HG03095 (cell line): Measurements from ENCODE around the gene TSPO.
"Not testable (repeated sequence)": the region's sequence is repeated elsewhere in the genome, so short reads cannot be mapped to it uniquely, and the experiment has no call there.

Experiments
- ATAC-seq: cut with Tn5 transposase; IDR thresholded peaks from one replicate; pipeline ENCODE4 v1.9.1; 2021; ENCODE audit warnings: moderate library complexity; ENCODE audit not compliant: unreplicated experiment

TSPO gene

GRCh38 chr22:43129426-43130425 lies 21.6 kb upstream of the TSPO start:
- no peak for ATAC-seq

- ATAC-seq, result no peak
Measured at GRCh38 chr22:43131773-43132501, 19.4 kb upstream of the TSPO start.

GRCh38 chr22:43133401-43133800 lies 18.0 kb upstream of the TSPO start:
- ATAC-seq, result no peak

- ATAC-seq, result no peak
Measured at GRCh38 chr22:43134553-43134952, 16.8 kb upstream of the TSPO start.

- ATAC-seq, result no peak
Measured at GRCh38 chr22:43135565-43135964, 15.8 kb upstream of the TSPO start.

GRCh38 chr22:43136255-43136654 lies 15.1 kb upstream of the TSPO start:
- ATAC-seq, result no peak

- no peak for ATAC-seq
Measured at GRCh38 chr22:43136801-43137200, 14.6 kb upstream of the TSPO start.

- peak; percentile 55 for ATAC-seq
Measured at GRCh38 chr22:43142880-43143562, 8.3 kb upstream of the TSPO start, which contains the start of gene MCAT. TSS of gene MCAT (minus strand) at chr22:43143398. CDS start at chr22:43143348, 50 bp downstream.

- ATAC-seq, result no peak
Measured at GRCh38 chr22:43144949-43145348, 6.4 kb upstream of the TSPO start.

GRCh38 chr22:43145371-43145770 lies 6.0 kb upstream of the TSPO start:
- ATAC-seq, result not testable (repeated sequence)

GRCh38 chr22:43146332-43146731 lies 5.0 kb upstream of the TSPO start:
- ATAC-seq, result not testable (repeated sequence)

- ATAC-seq, result no peak
Measured at GRCh38 chr22:43147821-43148220, 3.5 kb upstream of the TSPO start.

- ATAC-seq, result no peak
Measured at GRCh38 chr22:43148581-43148980, 2.8 kb upstream of the TSPO start.

- ATAC-seq, result no peak
Measured at GRCh38 chr22:43150731-43151206, 590 bp upstream of the TSPO start.

- no peak for ATAC-seq
Measured at GRCh38 chr22:43152003-43152356, 621 bp downstream of the TSPO start.

- no peak for ATAC-seq
Measured at GRCh38 chr22:43152357-43153071, 1.2 kb downstream of the TSPO start.

- no peak for ATAC-seq
Measured at GRCh38 chr22:43153899-43154298, 2.5 kb downstream of the TSPO start.

GRCh38 chr22:43154887-43155536 lies 3.7 kb downstream of the TSPO start:
- no peak for ATAC-seq

GRCh38 chr22:43155789-43156188 lies 4.4 kb downstream of the TSPO start:
- ATAC-seq, result no peak

GRCh38 chr22:43156413-43156812 lies 5.1 kb downstream of the TSPO start:
- no peak for ATAC-seq
